Right atrium auricular region (tissue), 2 donors: Measurements from ENCODE around the gene HLA-DMB. TPM values are rescaled to one million over a fixed set of nuclear protein-coding genes. Genes with fewer than 3 reads are reported as not detected.

Experiments used
- DNase-seq: peaks from one replicate; pipeline ENCODE4 v3.0.0-alpha.2; 2019; ENCODE audit warnings: low spot score
- H3K27ac ChIP-seq, 2 donors: fragments of 200-600 bp; sonication (generic); 1 replicate in 1 of 2; 2 replicates in 1 of 2; pipeline ENCODE4 v1.5.1; 2016 to 2019
- H3K27me3 ChIP-seq, 2 donors: fragments of 200-600 bp; sonication (generic); one replicate each; pipeline versions ENCODE4 v1.5.1 to v1.6.0; 2017 to 2019
- H3K36me3 ChIP-seq: fragments of 200-600 bp; sonication (generic); one replicate; pipeline ENCODE4 v1.5.1; 2016
- H3K4me1 ChIP-seq, 2 donors: fragments of 200-600 bp; sonication (generic); one replicate each; pipeline versions ENCODE4 v1.5.1 to v1.6.0; 2017 to 2019
- H3K4me3 ChIP-seq, 2 donors: fragments of 200-600 bp; sonication (generic); 1 replicate in 1 of 2; 2 replicates in 1 of 2; pipeline ENCODE4 v1.5.1; 2017 to 2019; ENCODE audit warnings: mild to moderate bottlenecking in 1 of 2, moderate library complexity in 1 of 2
- H3K9me3 ChIP-seq, 2 donors: fragments of 200-600 bp; sonication (generic); one replicate each; pipeline ENCODE4 v1.5.1; 2019
- total RNA-seq, 2 donors: library from RNA; depleted of rRNA; stranded (reverse); fragments of >200 nt; gene quantifications; one replicate each; pipeline ENCODE4 v1.1.0, GENCODE V29; 2016
- TF ChIP-seq, protein P1 (sequence below), 2 donors: fragments of 200-600 bp; sonication (generic); IDR thresholded peaks; one replicate each; pipeline ENCODE4 v1.5.1; 2019; ENCODE audit warnings: antibody characterized with exemption in 2 of 2

The HLA-DMB gene
- total RNA-seq, 2 donors from 2014 or later = 3.6 to 12.9 TPM

DNA sequence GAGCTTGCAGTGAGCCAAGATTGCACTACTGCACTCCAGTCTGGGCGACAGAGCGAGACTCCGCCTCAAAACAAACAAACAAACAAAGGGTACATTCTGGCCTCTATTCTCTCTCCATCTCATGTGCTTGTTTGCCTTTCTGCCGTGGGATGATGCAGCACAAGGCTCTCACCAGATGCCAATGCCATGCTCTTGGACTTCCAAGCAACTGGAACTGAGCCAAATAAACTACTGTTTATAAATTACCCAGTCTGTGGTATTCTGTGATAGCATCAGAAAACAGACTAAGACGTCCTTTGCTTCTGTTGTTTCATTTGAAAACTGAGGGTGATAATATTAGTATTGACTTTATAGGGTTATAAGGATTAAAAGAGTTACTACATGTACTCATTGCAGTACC lies 23.9 kb upstream of the HLA-DMB start:
- Histone ChIP-seq H3K36me3 (no peaks in the 10 kb centered on the region), H3K27ac (no peak overlapping the region), H3K27me3 (no peaks in the 10 kb centered on the region), H3K4me3 (no peak overlapping the region), H3K4me1 (peaks cover 0 to 20% of the 10 kb centered on the region in 2 donors), H3K9me3 (no peaks in the 10 kb centered on the region)
- DNase-seq = no peak
- TF ChIP-seq, protein P1, sequence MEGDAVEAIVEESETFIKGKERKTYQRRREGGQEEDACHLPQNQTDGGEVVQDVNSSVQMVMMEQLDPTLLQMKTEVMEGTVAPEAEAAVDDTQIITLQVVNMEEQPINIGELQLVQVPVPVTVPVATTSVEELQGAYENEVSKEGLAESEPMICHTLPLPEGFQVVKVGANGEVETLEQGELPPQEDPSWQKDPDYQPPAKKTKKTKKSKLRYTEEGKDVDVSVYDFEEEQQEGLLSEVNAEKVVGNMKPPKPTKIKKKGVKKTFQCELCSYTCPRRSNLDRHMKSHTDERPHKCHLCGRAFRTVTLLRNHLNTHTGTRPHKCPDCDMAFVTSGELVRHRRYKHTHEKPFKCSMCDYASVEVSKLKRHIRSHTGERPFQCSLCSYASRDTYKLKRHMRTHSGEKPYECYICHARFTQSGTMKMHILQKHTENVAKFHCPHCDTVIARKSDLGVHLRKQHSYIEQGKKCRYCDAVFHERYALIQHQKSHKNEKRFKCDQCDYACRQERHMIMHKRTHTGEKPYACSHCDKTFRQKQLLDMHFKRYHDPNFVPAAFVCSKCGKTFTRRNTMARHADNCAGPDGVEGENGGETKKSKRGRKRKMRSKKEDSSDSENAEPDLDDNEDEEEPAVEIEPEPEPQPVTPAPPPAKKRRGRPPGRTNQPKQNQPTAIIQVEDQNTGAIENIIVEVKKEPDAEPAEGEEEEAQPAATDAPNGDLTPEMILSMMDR (IDR thresholded peaks at IDR 0.05) = no peak

DNA sequence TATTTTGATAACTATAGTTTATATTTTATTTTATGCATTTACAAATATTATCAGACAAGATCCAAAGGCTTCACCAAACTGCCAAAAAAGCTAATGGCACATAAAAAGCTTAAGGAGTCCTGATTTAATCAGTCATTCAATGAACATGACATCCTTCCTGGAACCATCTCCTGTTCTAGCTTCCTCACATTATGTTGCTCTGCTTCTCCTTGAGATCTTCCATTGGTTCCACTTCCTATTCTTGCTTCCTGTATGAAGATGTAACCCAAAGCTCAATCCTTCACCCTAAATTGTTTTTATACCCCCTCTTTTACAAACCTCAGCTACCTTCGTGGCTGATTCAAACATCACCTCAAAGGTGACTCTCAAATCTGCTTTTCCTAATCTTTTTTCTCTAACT lies 23.0 kb upstream of the HLA-DMB start:
- H3K9me3 ChIP-seq = no peaks in the 10 kb centered on the region
- H3K4me1 ChIP-seq = peaks cover 0 to 20% of the 10 kb centered on the region in 2 donors
- H3K27me3 ChIP-seq = no peaks in the 10 kb centered on the region
- H3K27ac ChIP-seq = no peak overlapping the region
- no peak for DNase-seq
- H3K36me3 ChIP-seq = no peaks in the 10 kb centered on the region
- TF ChIP-seq, protein P1 (IDR thresholded peaks at IDR 0.05) = no peak
- H3K4me3 ChIP-seq = no peak overlapping the region

DNA sequence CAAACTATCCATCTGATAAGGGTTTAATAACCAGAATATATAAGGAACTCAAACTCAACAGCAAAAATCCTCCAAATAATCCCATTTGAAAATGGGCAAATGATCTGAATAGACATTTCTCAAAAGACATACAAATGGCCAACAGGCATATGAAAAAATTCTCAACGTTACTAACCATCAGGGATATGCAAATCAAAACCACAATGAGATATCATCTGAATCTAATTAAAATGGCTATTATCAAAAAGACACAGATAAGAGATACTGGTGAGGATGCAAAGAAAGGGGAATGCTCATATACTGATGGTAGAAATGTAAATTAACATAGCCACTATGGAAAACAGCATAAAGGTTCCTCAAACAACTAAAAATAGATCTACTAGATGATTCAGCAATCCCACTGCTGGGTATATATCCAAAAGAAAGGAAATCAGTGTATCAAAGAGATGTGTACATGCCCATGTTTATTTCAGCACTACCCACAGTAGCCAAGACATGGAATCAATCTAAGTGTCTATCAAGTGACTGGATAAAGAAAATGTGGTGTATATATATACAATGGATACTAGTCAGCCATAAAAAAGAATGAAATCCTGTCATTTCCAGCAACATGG lies 21.5 kb upstream of the HLA-DMB start:
- Histone ChIP-seq H3K27me3 (no peaks in the 10 kb centered on the region), H3K36me3 (no peaks in the 10 kb centered on the region), H3K4me3 (no peak overlapping the region), H3K27ac (no peak overlapping the region), H3K9me3 (no peaks in the 10 kb centered on the region), H3K4me1 (peaks cover 0 to 17% of the 10 kb centered on the region in 2 donors)
- TF ChIP-seq, protein P1 (IDR thresholded peaks at IDR 0.05) = no peak
- no peak for DNase-seq

GRCh38 chr6:32960563-32960962 lies 19.7 kb upstream of the HLA-DMB start:
- Histone ChIP-seq H3K36me3 (no peaks in the 10 kb centered on the region), H3K27me3 (no peaks in the 10 kb centered on the region), H3K9me3 (no peaks in the 10 kb centered on the region), H3K4me1 (no peaks in the 10 kb centered on the region), H3K27ac (no peak overlapping the region), H3K4me3 (no peak overlapping the region)
- DNase-seq = no peak
- TF ChIP-seq, protein P1 (IDR thresholded peaks at IDR 0.05) = no peak

GRCh38 chr6:32956176-32956575 lies 15.3 kb upstream of the HLA-DMB start:
- H3K27ac ChIP-seq = no peak overlapping the region
- no peaks in the 10 kb centered on the region for H3K27me3 ChIP-seq
- H3K4me1 ChIP-seq = peaks cover 0 to 7% of the 10 kb centered on the region in 2 donors
- H3K9me3 ChIP-seq = no peaks in the 10 kb centered on the region
- no peaks in the 10 kb centered on the region for H3K36me3 ChIP-seq
- no peak overlapping the region for H3K4me3 ChIP-seq
- no peak for DNase-seq
- TF ChIP-seq, protein P1 (IDR thresholded peaks at IDR 0.05) = no peak
